H1 (cell line): ENCODE data around the gene DARS1.

Source experiments
- CTCF ChIP-seq, 3 experiments: IDR thresholded peaks; 1 replicate in 2 of 3; 2 replicates in 1 of 3; pipeline versions ENCODE4 v1.5.1 to v1.6.1; 2011; ENCODE audit warnings: low read length in 3 of 3, mild to moderate bottlenecking in 3 of 3, inconsistent platforms in 2 of 3, low read depth in 1 of 3, moderate library complexity in 1 of 3; ENCODE audit not compliant: insufficient read depth in 1 of 3; ENCODE audit errors: control extremely low read depth in 1 of 3
- JUND ChIP-seq: IDR thresholded peaks from 2 replicates; pipeline ENCODE4 v1.6.1; 2011; ENCODE audit warnings: mild to moderate bottlenecking, improper control_type of control experiment, low read length
- RFX5 ChIP-seq: IDR thresholded peaks from 2 replicates; pipeline ENCODE4 v1.6.1; 2011; ENCODE audit warnings: low read depth, low read length, improper control_type of control experiment, borderline replicate concordance
- RNF2 ChIP-seq: fragments of 200-900, 300-1000 bp; sonication (generic); IDR thresholded peaks from 2 replicates; pipeline ENCODE4 v1.7.1; 2016; ENCODE audit warnings: borderline replicate concordance, low read depth, mild to moderate bottlenecking, antibody characterized with exemption, low read length; ENCODE audit not compliant: poor library complexity, severe bottlenecking; ENCODE audit errors: missing control alignments
- ZNF274 ChIP-seq: IDR thresholded peaks from 2 replicates; pipeline ENCODE4 v1.7.0; 2012; ENCODE audit warnings: low read length, borderline replicate concordance; ENCODE audit errors: extremely low read depth

- no peak for TF ChIP-seq RNF2
- no peak for TF ChIP-seq CTCF (IDR thresholded peaks at IDR 0.05; ENCODE audit: control extremely low read depth in 1 of 3, insufficient read depth in 1 of 3, low read depth in 1 of 3, low read length in 3 of 3)
- TF ChIP-seq ZNF274, result no peak
- no peak for TF ChIP-seq JUND
- TF ChIP-seq RFX5, result no peak
Observed at GRCh38 chr2:135949451-135950234, 35.8 kb downstream of the DARS1 start.
